HCT116 (cell line): ENCODE data around the gene GEMIN2.

Source experiments
- CBX3 ChIP-seq: IDR thresholded peaks from 2 replicates; pipeline ENCODE4 v1.6.1; 2012; ENCODE audit warnings: low read depth
- EZH2 ChIP-seq: fragments of 200-600 bp; sonication (generic); IDR thresholded peaks from 2 replicates; pipeline ENCODE4 v1.6.1; 2017; ENCODE audit warnings: antibody characterized with exemption, mixed run types
- FOSL1 ChIP-seq: IDR thresholded peaks from 2 replicates; pipeline ENCODE4 v1.6.1; 2012; ENCODE audit warnings: low read depth
- POLR2A ChIP-seq: IDR thresholded peaks from 2 replicates; pipeline ENCODE4 v1.7.0; 2011; ENCODE audit warnings: borderline replicate concordance; ENCODE audit not compliant: insufficient read depth, insufficient read length; ENCODE audit errors: extremely low read depth
- POLR2AphosphoS5 ChIP-seq: IDR thresholded peaks from 2 replicates; pipeline ENCODE4 v1.6.1; 2011; ENCODE audit warnings: mild to moderate bottlenecking, low read depth, low read length, moderate library complexity
- RAD21 ChIP-seq: IDR thresholded peaks from 2 replicates; pipeline ENCODE4 v1.6.1; 2012; ENCODE audit warnings: low read depth, mild to moderate bottlenecking
- REST ChIP-seq: IDR thresholded peaks from 2 replicates; pipeline ENCODE4 v1.6.1; 2012; ENCODE audit warnings: low read depth
- SIN3A ChIP-seq: IDR thresholded peaks from 2 replicates; pipeline ENCODE4 v1.6.1; 2012; ENCODE audit warnings: low read depth
- SRF ChIP-seq: IDR thresholded peaks from 2 replicates; pipeline ENCODE4 v1.6.1; 2012; ENCODE audit warnings: low read depth
- YY1 ChIP-seq: IDR thresholded peaks from 2 replicates; pipeline ENCODE4 v1.6.1; 2011; ENCODE audit warnings: low read length, low read depth, moderate library complexity, mild to moderate bottlenecking; ENCODE audit not compliant: insufficient replicate concordance; ENCODE audit errors: extremely low read depth
- ZFX ChIP-seq: fragments of 450-650 bp; IDR thresholded peaks from 2 replicates; pipeline ENCODE4 v1.6.1; 2017
- ZNF274 ChIP-seq: fragments of 200-500 bp; sonication (Bioruptor generic); IDR thresholded peaks from 2 replicates; pipeline ENCODE4 v1.6.1; 2014; ENCODE audit warnings: mild to moderate bottlenecking, low read depth, low read length, inconsistent platforms
- TF ChIP-seq, protein P1 (sequence below), 3 experiments: fragments of 200-600 bp in 1 of 3; sonication (generic) in 1 of 3; IDR thresholded peaks in 2 of 3; conservative IDR thresholded peaks in 1 of 3; 2 replicates each; pipeline ENCODE4 v1.5.1; 2012 to 2017; ENCODE audit warnings: low read depth in 2 of 3, low read length in 2 of 3, antibody characterized with exemption in 1 of 3, borderline replicate concordance in 1 of 3, control low read depth in 1 of 3, mild to moderate bottlenecking in 1 of 3, mixed read lengths in 1 of 3, mixed run types in 1 of 3, moderate library complexity in 1 of 3; ENCODE audit not compliant: insufficient read depth in 1 of 3
- TF ChIP-seq, protein P2 (sequence below): IDR thresholded peaks from 2 replicates; pipeline ENCODE4 v1.6.1; 2012

GRCh38 chr14:39108791-39109190 lies 5.3 kb upstream of the GEMIN2 start:
- no peak for TF ChIP-seq SRF
- TF ChIP-seq, protein P1, sequence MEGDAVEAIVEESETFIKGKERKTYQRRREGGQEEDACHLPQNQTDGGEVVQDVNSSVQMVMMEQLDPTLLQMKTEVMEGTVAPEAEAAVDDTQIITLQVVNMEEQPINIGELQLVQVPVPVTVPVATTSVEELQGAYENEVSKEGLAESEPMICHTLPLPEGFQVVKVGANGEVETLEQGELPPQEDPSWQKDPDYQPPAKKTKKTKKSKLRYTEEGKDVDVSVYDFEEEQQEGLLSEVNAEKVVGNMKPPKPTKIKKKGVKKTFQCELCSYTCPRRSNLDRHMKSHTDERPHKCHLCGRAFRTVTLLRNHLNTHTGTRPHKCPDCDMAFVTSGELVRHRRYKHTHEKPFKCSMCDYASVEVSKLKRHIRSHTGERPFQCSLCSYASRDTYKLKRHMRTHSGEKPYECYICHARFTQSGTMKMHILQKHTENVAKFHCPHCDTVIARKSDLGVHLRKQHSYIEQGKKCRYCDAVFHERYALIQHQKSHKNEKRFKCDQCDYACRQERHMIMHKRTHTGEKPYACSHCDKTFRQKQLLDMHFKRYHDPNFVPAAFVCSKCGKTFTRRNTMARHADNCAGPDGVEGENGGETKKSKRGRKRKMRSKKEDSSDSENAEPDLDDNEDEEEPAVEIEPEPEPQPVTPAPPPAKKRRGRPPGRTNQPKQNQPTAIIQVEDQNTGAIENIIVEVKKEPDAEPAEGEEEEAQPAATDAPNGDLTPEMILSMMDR (IDR thresholded peaks at IDR 0.05 in 2 of 3, conservative IDR thresholded peaks at IDR 0.05 in 1 of 3; ENCODE audit: borderline replicate concordance in 1 of 3, insufficient read depth in 1 of 3, low read depth in 2 of 3, low read length in 2 of 3): no peak
- no peak for TF ChIP-seq REST
- TF ChIP-seq ZNF274: no peak
- TF ChIP-seq POLR2AphosphoS5: no peak
- TF ChIP-seq POLR2A: no peak
- TF ChIP-seq, protein P2, sequence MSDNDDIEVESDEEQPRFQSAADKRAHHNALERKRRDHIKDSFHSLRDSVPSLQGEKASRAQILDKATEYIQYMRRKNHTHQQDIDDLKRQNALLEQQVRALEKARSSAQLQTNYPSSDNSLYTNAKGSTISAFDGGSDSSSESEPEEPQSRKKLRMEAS: no peak
- TF ChIP-seq YY1: no peak
- TF ChIP-seq SIN3A: no peak
- TF ChIP-seq RAD21: no peak
- no peak for TF ChIP-seq EZH2
- TF ChIP-seq FOSL1: no peak
- TF ChIP-seq ZFX: no peak
- no peak for TF ChIP-seq CBX3
